Measurements from ENCODE around the gene ZNF432. TPM values are rescaled to one million over a fixed set of nuclear protein-coding genes. Genes with fewer than 3 reads are reported as not detected.

Gene ZNF432
- total RNA-seq, 2 donors from 2014 or later: 21.3 to 31.0 TPM

GRCh38 chr19:52094526-52095130, 46.0 kb upstream of the ZNF432 start:
- Histone ChIP-seq H3K9me3 (ENCODE audit: control insufficient read depth, low read length) (peaks cover 78% of the 10 kb centered on the region), H3K9ac (ENCODE audit: extremely low read depth, low read length, poor library complexity, severe bottlenecking) (peak overlapping the region; percentile 91), H3K4me3 (ENCODE audit: low read length) (peak overlapping the region; percentile 98), H3K4me1 (ENCODE audit: control insufficient read depth, insufficient read depth, low read length) (no peaks in the 10 kb centered on the region), H3K27ac (ENCODE audit: low read depth, low read length) (no peak overlapping the region), H3K27me3 (ENCODE audit: control insufficient read depth, insufficient read depth, low read length, poor library complexity, severe bottlenecking) (no peaks in the 10 kb centered on the region), H3K36me3 (ENCODE audit: control insufficient read depth, insufficient read depth, low read length) (peaks cover 42% of the 10 kb centered on the region)
- peak overlapping the region; percentile 93 for H3K27ac Mint-ChIP-seq
- peaks cover 2% of the 10 kb centered on the region for H3K27me3 Mint-ChIP-seq (ENCODE audit: insufficient read depth)
- no peak for TF ChIP-seq CTCF (conservative IDR thresholded peaks at IDR 0.05)
- peak overlapping the region; percentile 92 for H3K4me3 Mint-ChIP-seq
- H3K4me1 Mint-ChIP-seq: peaks cover 13% of the 10 kb centered on the region
- H3K36me3 Mint-ChIP-seq (ENCODE audit: low read depth): peaks cover 50% of the 10 kb centered on the region
- DNase-seq: peak; percentile 50
- peaks cover 68% of the 10 kb centered on the region for H3K9me3 Mint-ChIP-seq
- 8 to 22% methylated on average over 6 to 12 of the region's 12 CpGs for WGBS, 2 experiments (ENCODE audit: insufficient coverage in 1 of 2, insufficient read length in 1 of 2)

GRCh38 chr19:52086481-52086880, 37.8 kb upstream of the ZNF432 start:
- H3K4me1 Mint-ChIP-seq: peaks cover 4% of the 10 kb centered on the region
- no peaks in the 10 kb centered on the region for H3K27me3 ChIP-seq (ENCODE audit: control insufficient read depth, insufficient read depth, low read length, poor library complexity, severe bottlenecking)
- H3K4me3 Mint-ChIP-seq: no peak overlapping the region
- H3K9me3 ChIP-seq (ENCODE audit: control insufficient read depth, low read length): peaks cover 95% of the 10 kb centered on the region
- no peak overlapping the region for H3K4me3 ChIP-seq (ENCODE audit: low read length)
- H3K27me3 Mint-ChIP-seq (ENCODE audit: insufficient read depth): no peaks in the 10 kb centered on the region
- H3K4me1 ChIP-seq (ENCODE audit: control insufficient read depth, insufficient read depth, low read length): no peaks in the 10 kb centered on the region
- H3K27ac ChIP-seq (ENCODE audit: low read depth, low read length): no peak overlapping the region
- TF ChIP-seq CTCF (conservative IDR thresholded peaks at IDR 0.05): no peak
- H3K9me3 Mint-ChIP-seq: peaks cover 35% of the 10 kb centered on the region
- peaks cover 96% of the 10 kb centered on the region for H3K36me3 Mint-ChIP-seq (ENCODE audit: low read depth)
- H3K9ac ChIP-seq (ENCODE audit: extremely low read depth, low read length, poor library complexity, severe bottlenecking): no peak overlapping the region
- no peak for DNase-seq
- no peak overlapping the region for H3K27ac Mint-ChIP-seq
- peaks cover 100% of the 10 kb centered on the region for H3K36me3 ChIP-seq (ENCODE audit: control insufficient read depth, insufficient read depth, low read length)

GRCh38 chr19:52070496-52070895, 21.9 kb upstream of the ZNF432 start:
- peaks cover 84% of the 10 kb centered on the region for H3K9me3 Mint-ChIP-seq

More at GRCh38 chr19:52070496-52070895, 21.9 kb upstream of the ZNF432 start:
- Histone ChIP-seq H3K36me3 (ENCODE audit: control insufficient read depth, insufficient read depth, low read length) (peaks cover 95% of the 10 kb centered on the region), H3K9me3 (ENCODE audit: control insufficient read depth, low read length) (peaks cover 100% of the 10 kb centered on the region), H3K4me3 (ENCODE audit: low read length) (peak overlapping the region; percentile 44), H3K4me1 (ENCODE audit: control insufficient read depth, insufficient read depth, low read length) (no peaks in the 10 kb centered on the region), H3K9ac (ENCODE audit: extremely low read depth, low read length, poor library complexity, severe bottlenecking) (no peak overlapping the region), H3K27ac (ENCODE audit: low read depth, low read length) (no peak overlapping the region), H3K27me3 (ENCODE audit: control insufficient read depth, insufficient read depth, low read length, poor library complexity, severe bottlenecking) (no peaks in the 10 kb centered on the region)
- no peaks in the 10 kb centered on the region for H3K27me3 Mint-ChIP-seq (ENCODE audit: insufficient read depth)
- no peak for DNase-seq
- no peaks in the 10 kb centered on the region for H3K4me1 Mint-ChIP-seq
- peaks cover 98% of the 10 kb centered on the region for H3K36me3 Mint-ChIP-seq (ENCODE audit: low read depth)
- WGBS, 2 experiments (ENCODE audit: insufficient coverage in 1 of 2, insufficient read length in 1 of 2): 97% methylated on average over 5 of the region's 5 CpGs
- no peak overlapping the region for H3K4me3 Mint-ChIP-seq
- TF ChIP-seq CTCF (conservative IDR thresholded peaks at IDR 0.05): no peak
- H3K27ac Mint-ChIP-seq: no peak overlapping the region
